Erythroblast (primary cell): Measurements from ENCODE around the gene DYNLT3.

ENCODE experiments used
- GATA1 ChIP-seq: IDR thresholded peaks from 2 replicates; pipeline ENCODE4 v1.6.1; 2011; ENCODE audit warnings: low read depth, mild to moderate bottlenecking, control low read depth, low read length, moderate library complexity
- POLR2A ChIP-seq: IDR thresholded peaks from 2 replicates; pipeline ENCODE4 v1.6.1; 2011; ENCODE audit warnings: mild to moderate bottlenecking, low read length

DNA sequence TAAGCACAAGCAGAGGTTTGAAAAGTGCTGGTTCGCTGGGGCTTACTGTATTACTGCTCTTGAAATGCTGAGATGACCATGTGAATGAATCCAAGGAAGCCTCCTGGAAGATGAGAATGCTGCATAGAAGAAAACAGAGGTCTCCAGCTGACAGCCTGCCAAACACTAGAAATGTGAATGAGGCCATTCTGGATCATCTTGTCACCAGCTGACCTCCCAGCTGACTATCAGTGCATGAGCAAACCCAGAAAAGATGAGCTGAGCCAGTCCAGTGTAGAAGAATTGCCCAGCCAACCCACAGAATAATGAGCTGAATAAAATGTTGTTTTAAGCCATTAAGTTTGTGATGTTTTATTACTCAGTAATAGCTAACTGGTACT is 49.1 kb upstream of the DYNLT3 start:
- TF ChIP-seq POLR2A, result no peak
- no peak for TF ChIP-seq GATA1
